Kidney epithelial cell (primary cell): ENCODE results near the gene DUSP21. TPM values are rescaled to one million over a fixed set of nuclear protein-coding genes. Genes with fewer than 3 reads are reported as not detected.

Experiments used
- DNase-seq: peaks from one replicate; pipeline ENCODE4 v3.0.0-alpha.2; 2010; ENCODE audit warnings: low read depth
- H3K27me3 ChIP-seq: 2 replicates; pipeline ENCODE4 v1.6.0; 2011; ENCODE audit warnings: low read length; ENCODE audit not compliant: control insufficient read depth, insufficient read depth
- H3K36me3 ChIP-seq: 2 replicates; pipeline ENCODE4 v1.5.1; 2011; ENCODE audit warnings: low read length; ENCODE audit not compliant: control insufficient read depth, insufficient read depth
- H3K4me3 ChIP-seq: 2 replicates; pipeline ENCODE4 v1.5.1; 2011; ENCODE audit warnings: low read depth, mild to moderate bottlenecking, control low read depth, low read length
- total RNA-seq: library from RNA; depleted of rRNA; stranded (reverse); fragments of >200 nt; gene quantifications from 2 replicates; pipeline ENCODE4 v1.2.3, GENCODE V29; 2015
- TF ChIP-seq, protein P1 (sequence below): IDR thresholded peaks from 2 replicates; pipeline ENCODE4 v1.5.1; 2011; ENCODE audit warnings: mild to moderate bottlenecking, moderate library complexity, low read length, control low read depth, inconsistent platforms; ENCODE audit not compliant: insufficient read depth, poor library complexity, severe bottlenecking

DUSP21 gene
- total RNA-seq, 1 donor from 2014 or later, result not detected

DNA sequence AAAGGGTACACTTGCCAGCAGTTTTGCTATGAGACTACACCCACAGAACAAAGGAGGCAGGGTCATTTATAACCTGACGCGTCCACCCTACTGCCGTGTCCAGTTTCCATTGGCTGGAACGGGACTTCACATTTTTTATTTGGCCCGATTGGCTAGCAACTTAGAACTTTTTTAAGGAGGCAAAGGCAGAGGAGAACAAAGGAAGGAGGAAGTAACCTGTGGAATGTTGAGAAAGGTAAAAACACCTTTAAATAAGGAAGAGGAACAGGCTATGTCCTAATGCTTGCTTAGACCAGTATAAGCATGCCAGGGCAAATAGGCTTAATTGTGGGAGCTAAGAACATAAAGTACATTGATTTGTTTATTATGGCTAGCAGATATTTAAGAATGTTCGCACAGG lies 47.8 kb downstream of the DUSP21 start:
- Histone ChIP-seq H3K4me3 (no peak overlapping the region), H3K36me3 (no peaks in the 10 kb centered on the region), H3K27me3 (no peaks in the 10 kb centered on the region)
- TF ChIP-seq, protein P1, sequence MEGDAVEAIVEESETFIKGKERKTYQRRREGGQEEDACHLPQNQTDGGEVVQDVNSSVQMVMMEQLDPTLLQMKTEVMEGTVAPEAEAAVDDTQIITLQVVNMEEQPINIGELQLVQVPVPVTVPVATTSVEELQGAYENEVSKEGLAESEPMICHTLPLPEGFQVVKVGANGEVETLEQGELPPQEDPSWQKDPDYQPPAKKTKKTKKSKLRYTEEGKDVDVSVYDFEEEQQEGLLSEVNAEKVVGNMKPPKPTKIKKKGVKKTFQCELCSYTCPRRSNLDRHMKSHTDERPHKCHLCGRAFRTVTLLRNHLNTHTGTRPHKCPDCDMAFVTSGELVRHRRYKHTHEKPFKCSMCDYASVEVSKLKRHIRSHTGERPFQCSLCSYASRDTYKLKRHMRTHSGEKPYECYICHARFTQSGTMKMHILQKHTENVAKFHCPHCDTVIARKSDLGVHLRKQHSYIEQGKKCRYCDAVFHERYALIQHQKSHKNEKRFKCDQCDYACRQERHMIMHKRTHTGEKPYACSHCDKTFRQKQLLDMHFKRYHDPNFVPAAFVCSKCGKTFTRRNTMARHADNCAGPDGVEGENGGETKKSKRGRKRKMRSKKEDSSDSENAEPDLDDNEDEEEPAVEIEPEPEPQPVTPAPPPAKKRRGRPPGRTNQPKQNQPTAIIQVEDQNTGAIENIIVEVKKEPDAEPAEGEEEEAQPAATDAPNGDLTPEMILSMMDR, result no peak
- no peak for DNase-seq

Other genes with a start within 250 kb of the DUSP21 start
- 13.7 and 27.5 TPM in 2 replicates for gene KDM6A, start 29.2 kb downstream of the DUSP21 start, total RNA-seq